ENCODE results near the gene CBX8.

GRCh38 chr17:79821331-79822095 lies 24.6 kb upstream of the CBX8 start:
- TF ChIP-seq CTCF (IDR thresholded peaks at IDR 0.05) (no peak), RAD21 (conservative IDR thresholded peaks at IDR 0.05 in 1 of 2, IDR thresholded peaks at IDR 0.05 in 1 of 2) (no peak), BHLHE40 (IDR thresholded peaks at IDR 0.05; ENCODE audit: low read depth, low read length) (no peak), CEBPB (IDR thresholded peaks at IDR 0.05) (no peak), POLR2A (IDR thresholded peaks at IDR 0.05; ENCODE audit: low read length) (no peak), RFX5 (IDR thresholded peaks at IDR 0.05) (no peak), EHMT2 (IDR thresholded peaks at IDR 0.05; ENCODE audit: low read depth) (no peak), FOSL2 (IDR thresholded peaks at IDR 0.05) (no peak), FOSL2 (CRISPR knock-in tag; IDR thresholded peaks at IDR 0.05) (no peak)
